OCI-LY3 (cell line): ENCODE results near the gene FXYD4.

Experiments used
- CTCF ChIP-seq: fragments of 200-600, 300-600 bp; sonication (generic); IDR thresholded peaks from 2 replicates; pipeline ENCODE4 v1.5.1; 2014; ENCODE audit warnings: antibody characterized with exemption, low read length, low read depth
- EZH2phosphoT487 ChIP-seq: fragments of 200-600 bp; shearing (Covaris generic); IDR thresholded peaks from 2 replicates; pipeline ENCODE4 v1.6.1; 2018; ENCODE audit warnings: antibody characterized with exemption, mixed run types, low read depth

GRCh38 chr10:43402176-43402575, 30.7 kb downstream of the FXYD4 start:
- TF ChIP-seq CTCF (no peak), EZH2phosphoT487 (no peak)
